ENCODE data around the gene CCL7. TPM values are rescaled to one million over a fixed set of nuclear protein-coding genes. Genes with fewer than 3 reads are reported as not detected.

Gene CCL7
- total RNA-seq, 5 donors from 2014 or later (not counting 1 experiment from before 2014, with no cell fraction given): not detected

DNA sequence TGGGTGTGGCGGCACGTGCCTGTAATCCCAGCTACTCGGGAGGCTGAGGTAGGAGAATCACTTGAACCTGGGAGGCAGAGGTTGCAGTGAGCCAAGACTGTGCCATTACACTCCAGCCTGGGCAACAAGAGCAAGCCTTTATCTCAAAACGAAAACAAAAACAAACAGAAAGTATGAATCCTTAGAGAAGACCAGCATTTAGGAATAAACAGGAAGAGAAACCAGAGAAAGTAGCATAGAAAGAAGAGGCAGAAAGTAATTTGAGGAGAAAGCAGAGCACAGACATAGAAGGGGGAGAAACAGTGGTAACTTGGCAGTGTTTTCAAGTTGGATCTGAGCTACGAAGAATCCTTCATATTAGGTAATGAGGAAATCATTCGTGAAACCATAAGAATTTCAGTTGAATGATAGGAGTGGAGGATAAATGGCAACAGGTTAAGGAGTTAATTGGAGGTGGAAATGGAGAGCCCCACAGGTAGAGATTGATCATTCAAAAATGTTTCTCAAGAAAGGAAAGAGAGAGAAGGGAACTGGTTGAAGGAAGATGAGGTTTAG is 24.6 kb upstream of the CCL7 start:
- H3K36me3 Mint-ChIP-seq: no peaks in the 10 kb centered on the region
- no peaks in the 10 kb centered on the region for H3K9me3 ChIP-seq
- CTCF ChIA-PET: no interaction called here
- no peaks in the 10 kb centered on the region for H3K4me1 ChIP-seq (ENCODE audit: control insufficient read depth in 1 of 2, extremely low read depth in 1 of 2, insufficient read depth in 2 of 2, low read length in 2 of 2)
- ATAC-seq (replicated peaks in 1 of 4) (no peak), DNase-seq (no peak)
- H3K4me3 Mint-ChIP-seq: no peak overlapping the region
- no peaks in the 10 kb centered on the region for H3K36me3 ChIP-seq (ENCODE audit: control insufficient read depth in 2 of 2, extremely low read depth in 1 of 2, insufficient read depth in 1 of 2, low read length in 1 of 2)
- peaks cover 10% of the 10 kb centered on the region in 2 donors for H3K27me3 Mint-ChIP-seq
- POLR2A ChIA-PET: no interaction called here
- H3K9me3 Mint-ChIP-seq: no peaks in the 10 kb centered on the region
- H3K4me1 Mint-ChIP-seq: no peaks in the 10 kb centered on the region
- peaks cover 0 to 7% of the 10 kb centered on the region in 2 experiments for H3K27me3 ChIP-seq (replicated peaks in 1 of 2; ENCODE audit: control insufficient read depth in 2 of 2, extremely low read depth in 1 of 2, insufficient read depth in 2 of 2, low read length in 1 of 2)
- no peak overlapping the region for H3K27ac ChIP-seq (ENCODE audit: low read length)
- no peak overlapping the region for H3K27ac Mint-ChIP-seq
- 87% methylated on average over 2 of the region's 6 CpGs for WGBS (ENCODE audit: insufficient coverage)
- no peak overlapping the region for H3K4me3 ChIP-seq (ENCODE audit: control insufficient read depth in 1 of 2, extremely low read depth in 1 of 2, low read length in 1 of 2)

DNA sequence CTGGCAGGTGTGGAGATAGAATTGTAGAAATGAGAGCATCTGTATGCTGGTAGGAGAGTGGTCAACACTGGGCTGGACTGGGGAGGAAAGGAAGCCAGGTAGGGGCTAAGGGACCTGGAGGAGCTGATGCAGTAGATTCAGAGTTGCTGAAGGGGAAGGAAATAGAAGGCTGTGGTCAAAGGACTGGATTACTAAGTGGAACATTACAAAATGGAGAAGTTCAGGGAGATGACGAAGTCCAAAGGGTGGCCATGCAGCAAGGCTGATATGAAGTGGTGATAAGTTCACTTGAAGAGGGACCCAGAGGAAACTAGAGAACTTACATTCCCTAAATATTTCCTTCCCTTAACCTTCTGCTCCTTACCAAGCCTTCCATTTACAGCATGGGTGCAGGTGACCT is 23.6 kb upstream of the CCL7 start:
- peak in 1 of 35 experiments; percentile 15 for DNase-seq
- WGBS (ENCODE audit: insufficient coverage): no CpG with 5 or more reads among the region's 1 CpG

DNA sequence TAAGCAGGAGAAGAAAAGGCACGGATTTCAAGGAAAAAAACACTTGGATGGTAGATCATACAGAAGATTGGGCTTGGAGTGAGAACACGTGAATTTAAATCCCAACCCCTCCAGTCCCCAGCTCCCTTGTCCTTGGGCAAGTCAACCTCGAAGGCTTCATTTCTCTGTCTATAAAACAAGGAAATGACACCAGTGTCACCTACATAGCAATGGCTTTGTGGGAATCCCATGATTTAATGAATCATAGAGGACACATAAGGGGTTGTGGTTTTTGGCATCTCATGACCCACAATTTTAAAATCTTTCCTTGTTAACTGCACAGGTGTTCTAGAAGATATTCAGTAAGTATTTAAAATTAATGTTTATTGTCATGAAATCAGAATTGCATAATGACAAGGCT is 23.1 kb upstream of the CCL7 start:
- H3K27ac ChIP-seq (ENCODE audit: low read length): no peak overlapping the region
- POLR2A ChIA-PET: no interaction called here
- H3K4me1 ChIP-seq (ENCODE audit: control insufficient read depth in 1 of 2, extremely low read depth in 1 of 2, insufficient read depth in 2 of 2, low read length in 2 of 2): no peaks in the 10 kb centered on the region
- no peak overlapping the region for H3K4me3 ChIP-seq (ENCODE audit: control insufficient read depth in 1 of 2, extremely low read depth in 1 of 2, low read length in 1 of 2)
- H3K9me3 ChIP-seq: no peaks in the 10 kb centered on the region
- CTCF ChIA-PET: no interaction called here
- Mint-ChIP-seq H3K36me3 (no peaks in the 10 kb centered on the region), H3K4me1 (no peaks in the 10 kb centered on the region), H3K27me3 (peaks cover 10 to 12% of the 10 kb centered on the region in 2 donors), H3K27ac (no peak overlapping the region), H3K9me3 (no peaks in the 10 kb centered on the region), H3K4me3 (no peak overlapping the region)
- H3K27me3 ChIP-seq (replicated peaks in 1 of 2; ENCODE audit: control insufficient read depth in 2 of 2, extremely low read depth in 1 of 2, insufficient read depth in 2 of 2, low read length in 1 of 2): peaks cover 0 to 7% of the 10 kb centered on the region in 2 experiments
- H3K36me3 ChIP-seq (ENCODE audit: control insufficient read depth in 2 of 2, extremely low read depth in 1 of 2, insufficient read depth in 1 of 2, low read length in 1 of 2): no peaks in the 10 kb centered on the region
- whole genome bisulfite sequencing (ENCODE audit: insufficient coverage): no CpG with 5 or more reads among the region's 3 CpGs
- ATAC-seq (replicated peaks in 1 of 4) (no peak), DNase-seq (no peak)

More for the DNA sequence above, 23.6 kb upstream of the CCL7 start:
- Mint-ChIP-seq H3K4me3 (no peak overlapping the region), H3K4me1 (no peaks in the 10 kb centered on the region), H3K27ac (no peak overlapping the region), H3K9me3 (no peaks in the 10 kb centered on the region), H3K27me3 (peaks cover 8 to 12% of the 10 kb centered on the region in 2 donors), H3K36me3 (no peaks in the 10 kb centered on the region)
- Histone ChIP-seq H3K27me3 (replicated peaks in 1 of 2; ENCODE audit: control insufficient read depth in 2 of 2, extremely low read depth in 1 of 2, insufficient read depth in 2 of 2, low read length in 1 of 2) (peaks cover 0 to 7% of the 10 kb centered on the region in 2 experiments), H3K9me3 (no peaks in the 10 kb centered on the region), H3K4me1 (ENCODE audit: control insufficient read depth in 1 of 2, extremely low read depth in 1 of 2, insufficient read depth in 2 of 2, low read length in 2 of 2) (no peaks in the 10 kb centered on the region), H3K36me3 (ENCODE audit: control insufficient read depth in 2 of 2, extremely low read depth in 1 of 2, insufficient read depth in 1 of 2, low read length in 1 of 2) (no peaks in the 10 kb centered on the region), H3K4me3 (ENCODE audit: control insufficient read depth in 1 of 2, extremely low read depth in 1 of 2, low read length in 1 of 2) (no peak overlapping the region), H3K27ac (ENCODE audit: low read length) (no peak overlapping the region)
- no peak for ATAC-seq (replicated peaks in 1 of 4)
- POLR2A ChIA-PET: no interaction called here
- CTCF ChIA-PET: no interaction called here

DNA sequence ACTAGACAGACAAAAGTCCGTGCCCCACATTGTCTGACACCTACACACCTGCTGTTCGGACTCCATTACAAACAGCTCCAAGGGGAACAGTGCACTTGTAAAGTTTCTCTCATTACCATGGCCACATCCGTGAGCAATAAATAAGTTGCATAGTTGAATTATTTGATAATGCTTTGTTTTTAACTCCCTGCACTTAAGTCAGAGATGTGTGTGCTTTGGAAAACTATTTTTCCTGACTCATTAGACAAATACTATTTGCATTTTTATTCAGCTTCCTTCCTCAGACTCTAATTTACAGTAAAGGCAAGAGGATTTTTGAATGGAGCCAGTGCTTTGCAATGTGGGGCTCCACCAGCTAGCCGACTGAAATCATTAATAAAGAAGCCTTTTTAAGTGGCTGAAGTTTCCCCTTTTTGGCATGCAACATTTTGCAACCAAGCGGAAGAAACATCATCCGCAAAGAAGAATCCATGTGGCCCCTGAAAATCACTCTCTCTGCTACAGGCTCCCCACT is 21.5 kb upstream of the CCL7 start:
- H3K9me3 ChIP-seq: no peaks in the 10 kb centered on the region
- no peak overlapping the region for H3K4me3 Mint-ChIP-seq
- DNase-seq (no peak), ATAC-seq (replicated peaks in 1 of 4) (no peak)
- no peaks in the 10 kb centered on the region for H3K36me3 Mint-ChIP-seq
- peaks cover 0 to 10% of the 10 kb centered on the region in 2 experiments for H3K27me3 ChIP-seq (replicated peaks in 1 of 2; ENCODE audit: control insufficient read depth in 2 of 2, extremely low read depth in 1 of 2, insufficient read depth in 2 of 2, low read length in 1 of 2)
- CTCF ChIA-PET: no interaction called here
- H3K27ac Mint-ChIP-seq: no peak overlapping the region
- POLR2A ChIA-PET: interaction anchor here in 1 of 2 donors (0.5 kb wide), 1 partner anchor 24 kb away, joined by 3 read pairs; no protein-coding TSS in a partner anchor
- H3K9me3 Mint-ChIP-seq: no peaks in the 10 kb centered on the region
- no peaks in the 10 kb centered on the region for H3K4me1 Mint-ChIP-seq
- H3K27ac ChIP-seq (ENCODE audit: low read length): no peak overlapping the region
- WGBS (ENCODE audit: insufficient coverage): 67% methylated on average over 3 of the region's 6 CpGs
- peaks cover 12 to 14% of the 10 kb centered on the region in 2 donors for H3K27me3 Mint-ChIP-seq
- H3K4me3 ChIP-seq (ENCODE audit: control insufficient read depth in 1 of 2, extremely low read depth in 1 of 2, low read length in 1 of 2): no peak overlapping the region
- no peaks in the 10 kb centered on the region for H3K4me1 ChIP-seq (ENCODE audit: control insufficient read depth in 1 of 2, extremely low read depth in 1 of 2, insufficient read depth in 2 of 2, low read length in 2 of 2)
- no peaks in the 10 kb centered on the region for H3K36me3 ChIP-seq (ENCODE audit: control insufficient read depth in 2 of 2, extremely low read depth in 1 of 2, insufficient read depth in 1 of 2, low read length in 1 of 2)

DNA sequence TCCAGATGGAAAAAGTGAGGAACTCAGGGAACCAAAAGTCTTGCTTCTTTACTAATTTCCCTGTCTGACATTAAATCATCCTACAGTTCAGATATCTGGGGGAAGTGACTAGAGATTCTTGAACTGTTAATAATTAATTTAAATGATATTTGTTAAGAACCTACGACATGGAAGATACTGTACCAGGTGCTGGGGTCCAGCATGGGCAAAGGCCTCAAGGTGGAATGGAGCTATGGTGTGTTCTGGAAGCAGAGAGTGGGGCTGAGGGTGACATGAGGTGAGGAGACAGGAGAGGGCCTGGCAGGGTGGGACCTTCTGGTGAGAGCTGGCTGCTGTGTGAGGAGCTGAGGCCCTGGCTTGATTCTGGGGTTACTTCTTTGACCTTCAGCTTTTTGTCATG is 21.0 kb upstream of the CCL7 start:
- Mint-ChIP-seq H3K4me3 (no peak overlapping the region), H3K4me1 (no peaks in the 10 kb centered on the region), H3K36me3 (no peaks in the 10 kb centered on the region), H3K27ac (no peak overlapping the region), H3K27me3 (peaks cover 13 to 14% of the 10 kb centered on the region in 2 donors), H3K9me3 (no peaks in the 10 kb centered on the region)
- peaks cover 0 to 12% of the 10 kb centered on the region in 2 experiments for H3K27me3 ChIP-seq (replicated peaks in 1 of 2; ENCODE audit: control insufficient read depth in 2 of 2, extremely low read depth in 1 of 2, insufficient read depth in 2 of 2, low read length in 1 of 2)
- 50% methylated on average over 1 of the region's 1 CpG for WGBS (ENCODE audit: insufficient coverage)
- H3K4me1 ChIP-seq (ENCODE audit: control insufficient read depth in 1 of 2, extremely low read depth in 1 of 2, insufficient read depth in 2 of 2, low read length in 2 of 2): no peaks in the 10 kb centered on the region
- no peak overlapping the region for H3K4me3 ChIP-seq (ENCODE audit: control insufficient read depth in 1 of 2, extremely low read depth in 1 of 2, low read length in 1 of 2)
- ChIA-PET CTCF (no interaction called here), POLR2A (interaction anchor here in 1 of 2 donors (0.5 kb wide), 1 partner anchor 24 kb away, joined by 3 read pairs; no protein-coding TSS in a partner anchor)
- H3K36me3 ChIP-seq (ENCODE audit: control insufficient read depth in 2 of 2, extremely low read depth in 1 of 2, insufficient read depth in 1 of 2, low read length in 1 of 2): no peaks in the 10 kb centered on the region
- ATAC-seq (replicated peaks in 1 of 4): no peak
- DNase-seq: no peak
- H3K9me3 ChIP-seq: no peaks in the 10 kb centered on the region
- H3K27ac ChIP-seq (ENCODE audit: low read length): no peak overlapping the region

DNA sequence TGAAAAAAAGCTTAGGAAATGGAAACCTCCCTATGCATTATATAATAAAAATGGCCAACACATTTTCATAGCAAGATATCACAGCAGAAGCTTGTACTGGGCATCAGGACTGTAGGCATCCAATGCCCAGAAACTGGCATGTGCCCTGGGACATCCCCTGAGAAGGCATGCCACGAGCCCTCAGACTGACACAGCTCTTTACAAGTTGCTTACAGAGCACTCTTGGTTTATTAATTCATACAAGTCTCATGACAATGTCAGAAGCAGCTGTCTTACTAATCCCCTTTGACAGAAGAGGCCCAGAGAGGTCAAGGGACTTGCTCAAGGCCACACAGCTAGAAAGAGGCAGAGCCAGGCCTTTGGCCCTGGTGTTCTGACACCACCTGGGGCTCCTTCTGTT is 20.5 kb upstream of the CCL7 start:
- Mint-ChIP-seq H3K27ac (no peak overlapping the region), H3K4me1 (no peaks in the 10 kb centered on the region), H3K9me3 (no peaks in the 10 kb centered on the region), H3K27me3 (peaks cover 14 to 15% of the 10 kb centered on the region in 2 donors), H3K4me3 (no peak overlapping the region), H3K36me3 (no peaks in the 10 kb centered on the region)
- WGBS (ENCODE audit: insufficient coverage): 33% methylated on average over 1 of the region's 1 CpG
- H3K4me1 ChIP-seq (ENCODE audit: control insufficient read depth in 1 of 2, extremely low read depth in 1 of 2, insufficient read depth in 2 of 2, low read length in 2 of 2): no peaks in the 10 kb centered on the region
- H3K27me3 ChIP-seq (replicated peaks in 1 of 2; ENCODE audit: control insufficient read depth in 2 of 2, extremely low read depth in 1 of 2, insufficient read depth in 2 of 2, low read length in 1 of 2): peaks cover 0 to 12% of the 10 kb centered on the region in 2 experiments
- ChIA-PET CTCF (no interaction called here), POLR2A (no interaction called here)
- no peak overlapping the region for H3K27ac ChIP-seq (ENCODE audit: low read length)
- DNase-seq (no peak), ATAC-seq (replicated peaks in 1 of 4) (no peak)
- H3K36me3 ChIP-seq (ENCODE audit: control insufficient read depth in 2 of 2, extremely low read depth in 1 of 2, insufficient read depth in 1 of 2, low read length in 1 of 2): no peaks in the 10 kb centered on the region
- H3K4me3 ChIP-seq (ENCODE audit: control insufficient read depth in 1 of 2, extremely low read depth in 1 of 2, low read length in 1 of 2): no peak overlapping the region
- no peaks in the 10 kb centered on the region for H3K9me3 ChIP-seq

Measured in T-cell (primary cell).